OCI-LY3 (cell line): Measurements from ENCODE around the gene SPIN1.
"Not testable (repeated sequence)": the region's sequence is repeated elsewhere in the genome, so short reads cannot be mapped to it uniquely, and the experiment has no call there.

Experiments
- H2AFZ ChIP-seq: fragments of 200-600, 300-600 bp; shearing (Covaris generic); 2 replicates; pipeline ENCODE4 v1.6.0; 2014; ENCODE audit warnings: antibody characterized with exemption, low read depth, low read length
- H3K27ac ChIP-seq: fragments of 200-600, 300-600 bp; sonication (generic); 2 replicates; pipeline ENCODE4 v1.5.1; 2014; ENCODE audit warnings: mild to moderate bottlenecking, low read length, moderate library complexity, mixed read lengths
- H3K27me3 ChIP-seq: fragments of 200-600, 300-600 bp; sonication (generic); 2 replicates; pipeline ENCODE4 v1.6.1; 2014; ENCODE audit warnings: low read depth, low read length, mixed read lengths
- H3K36me3 ChIP-seq: fragments of 200-600, 300-600 bp; sonication (generic); replicated peaks from 2 replicates; pipeline ENCODE3; 2014; ENCODE audit warnings: low read depth, low read length, mixed read lengths
- H3K4me1 ChIP-seq: fragments of 300-600, 200-600 bp; sonication (generic); 2 replicates; pipeline ENCODE4 v1.6.1; 2014; ENCODE audit warnings: low read length, mixed read lengths
- H3K4me2 ChIP-seq: fragments of 200-600, 300-600 bp; sonication (generic); 2 replicates; pipeline ENCODE4 v1.6.1; 2014; ENCODE audit warnings: low read length, mixed read lengths
- H3K4me3 ChIP-seq: fragments of 300-600, 200-600 bp; sonication (generic); 2 replicates; pipeline ENCODE4 v1.5.1; 2014; ENCODE audit warnings: antibody characterized with exemption, mild to moderate bottlenecking, low read length, moderate library complexity
- H3K79me2 ChIP-seq: fragments of 300-600, 200-600 bp; shearing (Covaris generic); 2 replicates; pipeline ENCODE4 v1.6.1; 2014; ENCODE audit warnings: mild to moderate bottlenecking, low read length, mixed read lengths
- H3K9ac ChIP-seq: fragments of 300-600, 200-600 bp; shearing (Covaris generic); 2 replicates; pipeline ENCODE4 v1.6.0; 2014; ENCODE audit warnings: mild to moderate bottlenecking, low read length, moderate library complexity
- H3K9me3 ChIP-seq: fragments of 200-600, 300-600 bp; shearing (Covaris generic); 2 replicates; pipeline ENCODE4 v1.6.1; 2014; ENCODE audit warnings: low read length, mixed read lengths; ENCODE audit not compliant: insufficient read depth
- H4K20me1 ChIP-seq: fragments of 200-600, 300-600 bp; sonication (generic); 2 replicates; pipeline ENCODE4 v1.6.1; 2016; ENCODE audit warnings: low read length, mixed read lengths; ENCODE audit not compliant: insufficient read depth
- CTCF ChIP-seq: fragments of 200-600, 300-600 bp; sonication (generic); IDR thresholded peaks from 2 replicates; pipeline ENCODE4 v1.5.1; 2014; ENCODE audit warnings: antibody characterized with exemption, low read length, low read depth
- EZH2phosphoT487 ChIP-seq: fragments of 200-600 bp; shearing (Covaris generic); IDR thresholded peaks from 2 replicates; pipeline ENCODE4 v1.6.1; 2018; ENCODE audit warnings: antibody characterized with exemption, mixed run types, low read depth

The SPIN1 gene

GRCh38 chr9:88383176-88383575 is 5.1 kb upstream of the SPIN1 start:
- H3K27ac ChIP-seq, result no peak overlapping the region
- H4K20me1 ChIP-seq, result no peaks in the 10 kb centered on the region
- H3K4me1 ChIP-seq, result peaks cover 11% of the 10 kb centered on the region
- TF ChIP-seq EZH2phosphoT487 (no peak), CTCF (no peak)
- no peaks in the 10 kb centered on the region for H3K27me3 ChIP-seq
- no peak overlapping the region for H3K9ac ChIP-seq
- no peaks in the 10 kb centered on the region for H3K9me3 ChIP-seq
- no peak overlapping the region for H2AFZ ChIP-seq
- H3K4me2 ChIP-seq, result no peak overlapping the region
- H3K36me3 ChIP-seq, result no peaks in the 10 kb centered on the region
- no peaks in the 10 kb centered on the region for H3K79me2 ChIP-seq
- no peak overlapping the region for H3K4me3 ChIP-seq

GRCh38 chr9:88386137-88386536 is 2.1 kb upstream of the SPIN1 start:
- Histone ChIP-seq H4K20me1 (peaks cover 11% of the 10 kb centered on the region), H3K79me2 (peaks cover 21% of the 10 kb centered on the region), H3K4me1 (peaks cover 20% of the 10 kb centered on the region)
- H3K9me3 ChIP-seq, H3K4me2 ChIP-seq, H2AFZ ChIP-seq, H3K36me3 ChIP-seq, H3K9ac ChIP-seq, H3K27ac ChIP-seq, H3K4me3 ChIP-seq, H3K27me3 ChIP-seq: not testable (repeated sequence)

GRCh38 chr9:88387036-88387551 is 1.1 kb upstream of the SPIN1 start:
- Histone ChIP-seq H3K79me2 (peaks cover 30% of the 10 kb centered on the region), H3K4me2 (peak overlapping the region; percentile 95)

GRCh38 chr9:88387552-88388202 is 567 bp upstream of the SPIN1 start:
- TF ChIP-seq EZH2phosphoT487 (no peak), CTCF (no peak)
- Histone ChIP-seq H3K4me2 (peak overlapping the region; percentile 95), H4K20me1 (peaks cover 20% of the 10 kb centered on the region), H3K36me3 (no peaks in the 10 kb centered on the region), H3K79me2 (peaks cover 36% of the 10 kb centered on the region), H3K9me3 (no peaks in the 10 kb centered on the region), H3K27me3 (no peaks in the 10 kb centered on the region), H3K9ac (peak overlapping the region; percentile 17; the same call in 1 of the 2 replicates), H3K4me1 (peaks cover 20% of the 10 kb centered on the region), H3K27ac (no peak overlapping the region), H3K4me3 (peak overlapping the region; percentile 88), H2AFZ (peak overlapping the region; percentile 91)

More at GRCh38 chr9:88387036-88387551, 1.1 kb upstream of the SPIN1 start:
- Histone ChIP-seq H3K4me1 (peaks cover 20% of the 10 kb centered on the region), H3K4me3 (peak overlapping the region; percentile 88), H3K27me3 (no peaks in the 10 kb centered on the region), H3K27ac (no peak overlapping the region), H2AFZ (peak overlapping the region; percentile 91), H3K36me3 (no peaks in the 10 kb centered on the region), H3K9me3 (no peaks in the 10 kb centered on the region), H4K20me1 (peaks cover 19% of the 10 kb centered on the region), H3K9ac (no peak overlapping the region)
- TF ChIP-seq EZH2phosphoT487 (no peak), CTCF (no peak)
